GM23248 (cell line): ENCODE results near the gene PEX10. TPM values are rescaled to one million over a fixed set of nuclear protein-coding genes. Genes with fewer than 3 reads are reported as not detected.

Source experiments
- DNase-seq: peaks from one replicate; pipeline ENCODE4 v3.0.0-alpha.2; 2015
- H2AFZ ChIP-seq: fragments of 200-600 bp; sonication (generic); 2 replicates; pipeline ENCODE4 v1.6.1; 2016; ENCODE audit warnings: antibody characterized with exemption
- H3F3A ChIP-seq: fragments of 200-600 bp; sonication (generic); 2 replicates; pipeline ENCODE4 v1.6.1; 2016; ENCODE audit warnings: mild to moderate bottlenecking, antibody characterized with exemption, mixed run types; ENCODE audit not compliant: insufficient read depth
- H3K27ac ChIP-seq: fragments of 200-600 bp; sonication (generic); 2 replicates; pipeline ENCODE4 v1.5.1; 2016; ENCODE audit warnings: mild to moderate bottlenecking
- H3K27me3 ChIP-seq: fragments of 200-600 bp; sonication (generic); replicated peaks from 2 replicates; pipeline ENCODE4 v1.6.1; 2016; ENCODE audit warnings: mild to moderate bottlenecking; ENCODE audit not compliant: insufficient read depth
- H3K36me3 ChIP-seq: fragments of 200-600 bp; sonication (generic); 2 replicates; pipeline ENCODE4 v1.6.1; 2016; ENCODE audit warnings: low read depth, mild to moderate bottlenecking
- H3K4me1 ChIP-seq: fragments of 200-600 bp; sonication (generic); 2 replicates; pipeline ENCODE4 v1.6.1; 2016; ENCODE audit warnings: mild to moderate bottlenecking; ENCODE audit not compliant: insufficient read depth
- H3K4me2 ChIP-seq: fragments of 200-600 bp; sonication (generic); one replicate; pipeline ENCODE4 v1.6.1; 2016; ENCODE audit warnings: mild to moderate bottlenecking; ENCODE audit not compliant: unreplicated experiment
- H3K4me3 ChIP-seq: fragments of 200-600 bp; sonication (generic); 2 replicates; pipeline ENCODE4 v1.5.1; 2016; ENCODE audit warnings: mild to moderate bottlenecking
- H3K79me2 ChIP-seq: fragments of 200-600 bp; sonication (generic); 2 replicates; pipeline ENCODE4 v1.6.1; 2016; ENCODE audit warnings: mild to moderate bottlenecking; ENCODE audit not compliant: insufficient read depth
- H3K9ac ChIP-seq: fragments of 200-600 bp; sonication (generic); 2 replicates; pipeline ENCODE4 v1.6.1; 2016; ENCODE audit warnings: mild to moderate bottlenecking
- H3K9me2 ChIP-seq: fragments of 200-600 bp; sonication (generic); 2 replicates; pipeline ENCODE4 v1.6.1; 2016; ENCODE audit warnings: mixed run types, mild to moderate bottlenecking, moderate library complexity; ENCODE audit not compliant: insufficient read depth
- H3K9me3 ChIP-seq: fragments of 200-600 bp; sonication (generic); one replicate; pipeline ENCODE4 v1.6.1; 2017; ENCODE audit warnings: low read depth
- H4K20me1 ChIP-seq: fragments of 200-600 bp; sonication (generic); 2 replicates; pipeline ENCODE4 v1.6.0; 2016; ENCODE audit not compliant: insufficient read depth
- EZH2 ChIP-seq: fragments of 200-600 bp; sonication (generic); IDR thresholded peaks from 2 replicates; pipeline ENCODE4 v1.6.1; 2018; ENCODE audit warnings: antibody characterized with exemption, mild to moderate bottlenecking; ENCODE audit not compliant: insufficient read depth, poor library complexity, severe bottlenecking
- EZH2phosphoT487 ChIP-seq: fragments of 200-600 bp; sonication (generic); IDR thresholded peaks from 2 replicates; pipeline ENCODE4 v1.6.1; 2018; ENCODE audit warnings: antibody characterized with exemption, moderate library complexity, mild to moderate bottlenecking, low read depth; ENCODE audit not compliant: insufficient read depth
- WGBS, 2 experiments: methylation state at CpG; one replicate each; pipeline ENCODE4 v1.1.6; 2015 to 2017; ENCODE audit warnings: low lambda C conversion rate in 2 of 2, low coverage in 1 of 2; ENCODE audit errors: missing lambda C conversion rate in 2 of 2; 5-methylcytosine and 5-hydroxymethylcytosine counted together
- in situ Hi-C: fragments of 300-500 bp; cut with MboI; formaldehyde crosslinking; loops from 2 replicates; pipeline ENCODE4 v1.15.0; 2020
- polyA plus RNA-seq: library from polyadenylated mRNA; unstranded; fragments of >200 nt; fragmentation: Nextera tagmentation; extraction: Ambion mirVana; gene quantifications from 2 replicates; pipeline ENCODE4 v1.2.1, GENCODE V29; 2016
- total RNA-seq: library from RNA; depleted of rRNA; stranded (reverse); fragments of >200 nt; shearing (Covaris generic); gene quantifications from 2 replicates; pipeline ENCODE4 v1.2.3, GENCODE V29; 2014

Gene PEX10
- total and polyA plus RNA-seq, 2 experiments from 2014 or later, result 24.7 to 51.3 TPM

GRCh38 chr1:2445162-2445822, 32.9 kb upstream of the PEX10 start:
- WGBS, 2 experiments, result 54 to 55% methylated on average over 13 to 16 of the region's 16 CpGs
- no peaks in the 10 kb centered on the region for H3K79me2 ChIP-seq
- no peak overlapping the region for H2AFZ ChIP-seq
- DNase-seq, result no peak
- no peak for TF ChIP-seq EZH2phosphoT487
- no peak for TF ChIP-seq EZH2
- no peaks in the 10 kb centered on the region for H3F3A ChIP-seq
- no peaks in the 10 kb centered on the region for H4K20me1 ChIP-seq
- in situ Hi-C loops, result no loop called here
- H3K9ac ChIP-seq, result no peak overlapping the region
- no peak overlapping the region for H3K4me3 ChIP-seq
- H3K36me3 ChIP-seq, result no peaks in the 10 kb centered on the region
- H3K9me2 ChIP-seq, result no peaks in the 10 kb centered on the region
- H3K27me3 ChIP-seq, result peaks cover 27% of the 10 kb centered on the region
- no peak overlapping the region for H3K27ac ChIP-seq
- H3K9me3 ChIP-seq, result no peaks in the 10 kb centered on the region
- no peak overlapping the region for H3K4me2 ChIP-seq
- H3K4me1 ChIP-seq, result no peaks in the 10 kb centered on the region

GRCh38 chr1:2444138-2444591, 31.8 kb upstream of the PEX10 start:
- no peak for DNase-seq
- WGBS, 2 experiments, result 25 to 49% methylated on average over 10 to 23 of the region's 27 CpGs
- Histone ChIP-seq H3K79me2 (no peaks in the 10 kb centered on the region), H3K9me3 (no peaks in the 10 kb centered on the region), H2AFZ (no peak overlapping the region), H3K4me1 (no peaks in the 10 kb centered on the region), H3K27ac (no peak overlapping the region), H3K4me3 (no peak overlapping the region), H3K9me2 (no peaks in the 10 kb centered on the region), H3F3A (no peaks in the 10 kb centered on the region), H3K4me2 (no peak overlapping the region), H3K36me3 (no peaks in the 10 kb centered on the region), H3K9ac (no peak overlapping the region), H4K20me1 (no peaks in the 10 kb centered on the region), H3K27me3 (peaks cover 27% of the 10 kb centered on the region)
- no peak for TF ChIP-seq EZH2phosphoT487
- no peak for TF ChIP-seq EZH2
- in situ Hi-C loops, result no loop called here

GRCh38 chr1:2443277-2444137, 31.1 kb upstream of the PEX10 start:
- Histone ChIP-seq H3K79me2 (no peaks in the 10 kb centered on the region), H3K4me3 (no peak overlapping the region), H3K27ac (no peak overlapping the region), H3K27me3 (peaks cover 27% of the 10 kb centered on the region), H3F3A (no peaks in the 10 kb centered on the region), H3K4me2 (no peak overlapping the region), H4K20me1 (no peaks in the 10 kb centered on the region), H3K4me1 (no peaks in the 10 kb centered on the region), H3K9me2 (no peaks in the 10 kb centered on the region), H3K36me3 (no peaks in the 10 kb centered on the region), H3K9ac (no peak overlapping the region), H2AFZ (no peak overlapping the region), H3K9me3 (no peaks in the 10 kb centered on the region)
- TF ChIP-seq EZH2, result peak; percentile 53
- TF ChIP-seq EZH2phosphoT487, result no peak
- DNase-seq, result no peak
- in situ Hi-C loops, result no loop called here
- WGBS, 2 experiments, result 5 to 7% methylated on average over 9 to 80 of the region's 107 CpGs

- in situ Hi-C loops, result no loop called here
- peaks cover 27% of the 10 kb centered on the region for H3K27me3 ChIP-seq
- 78 to 80% methylated on average over 5 to 6 of the region's 6 CpGs for WGBS, 2 experiments
- H3K9me3 ChIP-seq, result no peaks in the 10 kb centered on the region
- no peaks in the 10 kb centered on the region for H3K36me3 ChIP-seq
- H3K4me2 ChIP-seq, result no peak overlapping the region
- no peak overlapping the region for H3K9ac ChIP-seq
- no peak overlapping the region for H3K27ac ChIP-seq
- no peaks in the 10 kb centered on the region for H3F3A ChIP-seq
- H3K4me3 ChIP-seq, result no peak overlapping the region
- DNase-seq, result no peak
- H3K4me1 ChIP-seq, result no peaks in the 10 kb centered on the region
- no peaks in the 10 kb centered on the region for H4K20me1 ChIP-seq
- no peaks in the 10 kb centered on the region for H3K79me2 ChIP-seq
- H2AFZ ChIP-seq, result no peak overlapping the region
- TF ChIP-seq EZH2 (no peak), EZH2phosphoT487 (no peak)
- no peaks in the 10 kb centered on the region for H3K9me2 ChIP-seq
These were observed 30.3 kb upstream of the PEX10 start for GRCh38 chr1:2442661-2443060.
